NCI-H1694 (cell line): ENCODE data around the gene PAPLN.
"Not testable (repeated sequence)": the region's sequence is repeated elsewhere in the genome, so short reads cannot be mapped to it uniquely, and the experiment has no call there.

ENCODE experiments used
- DNase-seq: peaks from one replicate; lab custom pipeline; 2025; lab: John Stamatoyannopoulos, UW

Gene PAPLN

GRCh38 chr14:73237219-73237785 is at the start of gene PAPLN:
PAPLN (plus strand) TSS chr14:73237506; CDS start chr14:73239779, 2,273 bp downstream.
- no peak for DNase-seq

GRCh38 chr14:73188501-73188911 is 48.8 kb upstream of the PAPLN start:
- no peak for DNase-seq

GRCh38 chr14:73189651-73190050 is 47.7 kb upstream of the PAPLN start:
- DNase-seq = no peak

GRCh38 chr14:73191441-73191840 is 45.9 kb upstream of the PAPLN start:
- no peak for DNase-seq

- DNase-seq = not testable (repeated sequence)
Observed at GRCh38 chr14:73194306-73194705, 43.0 kb upstream of the PAPLN start.

GRCh38 chr14:73198253-73198652 is 39.1 kb upstream of the PAPLN start:
- no peak for DNase-seq

- DNase-seq = no peak
Observed at GRCh38 chr14:73203527-73203926, 33.8 kb upstream of the PAPLN start.

- no peak for DNase-seq
Observed at GRCh38 chr14:73207615-73208014, 29.7 kb upstream of the PAPLN start.

GRCh38 chr14:73208390-73208789 is 28.9 kb upstream of the PAPLN start:
- DNase-seq = no peak

GRCh38 chr14:73208846-73209245 is 28.5 kb upstream of the PAPLN start:
- no peak for DNase-seq

- no peak for DNase-seq
Observed at GRCh38 chr14:73209953-73210352, 27.4 kb upstream of the PAPLN start.

GRCh38 chr14:73211251-73212040 is 25.9 kb upstream of the PAPLN start:
- no peak for DNase-seq

GRCh38 chr14:73216030-73216429 is 21.3 kb upstream of the PAPLN start:
- DNase-seq = no peak

- no peak for DNase-seq
Observed at GRCh38 chr14:73217411-73217810, 19.9 kb upstream of the PAPLN start.

- DNase-seq = peak; percentile 54
Observed at GRCh38 chr14:73220061-73220460, 17.2 kb upstream of the PAPLN start.

GRCh38 chr14:73220634-73221033 is 16.7 kb upstream of the PAPLN start:
- DNase-seq = no peak

- DNase-seq = no peak
Observed at GRCh38 chr14:73221945-73222344, 15.4 kb upstream of the PAPLN start.

- DNase-seq = peak; percentile 60
Observed at GRCh38 chr14:73223049-73223448, 14.3 kb upstream of the PAPLN start.

- DNase-seq = no peak
Observed at GRCh38 chr14:73225496-73225895, 11.8 kb upstream of the PAPLN start.

GRCh38 chr14:73227812-73228781 is 9.2 kb upstream of the PAPLN start:
- DNase-seq = peak; percentile 94

GRCh38 chr14:73230051-73230450 is 7.3 kb upstream of the PAPLN start:
- DNase-seq = no peak
